ENCODE measurements around the gene ARHGEF11. TPM values are rescaled to one million over a fixed set of nuclear protein-coding genes. Genes with fewer than 3 reads are reported as not detected.
"Not testable (repeated sequence)": the region's sequence is repeated elsewhere in the genome, so short reads cannot be mapped to it uniquely, and the experiment has no call there.

ARHGEF11 gene
- total RNA-seq, 2 donors from 2014 or later: 1.0 to 2.5 TPM

DNA sequence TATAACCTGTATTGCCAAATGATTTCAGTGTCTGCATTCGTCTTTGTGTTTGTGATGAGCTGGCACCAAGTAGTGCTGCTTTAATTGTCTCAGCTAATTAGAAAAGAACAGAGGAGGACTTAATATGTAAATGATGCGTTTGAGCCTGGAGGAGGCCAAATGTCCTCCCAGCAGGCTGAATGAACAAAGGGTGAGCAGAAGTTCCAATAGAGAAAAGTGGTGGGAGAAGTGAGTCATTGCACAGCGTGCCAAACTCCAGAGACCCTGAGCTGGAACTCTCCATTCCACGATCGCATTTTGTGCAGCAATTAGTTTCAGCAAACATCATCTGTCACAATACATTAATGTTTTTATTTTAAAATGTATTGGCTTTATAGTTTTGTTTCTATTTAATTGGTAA, 36.2 kb upstream of the ARHGEF11 start:
- DNase-seq (ENCODE audit: low spot score): no peak
- Mint-ChIP-seq H3K27me3 (peaks cover 19 to 23% of the 10 kb centered on the region in 2 donors), H3K36me3 (no peaks in the 10 kb centered on the region), H3K4me1 (ENCODE audit: low read depth in 2 of 2) (no peaks in the 10 kb centered on the region), H3K4me3 (no peak overlapping the region), H3K9me3 (no peaks in the 10 kb centered on the region), H3K27ac (no peak overlapping the region)
- ATAC-seq: no peak

DNA sequence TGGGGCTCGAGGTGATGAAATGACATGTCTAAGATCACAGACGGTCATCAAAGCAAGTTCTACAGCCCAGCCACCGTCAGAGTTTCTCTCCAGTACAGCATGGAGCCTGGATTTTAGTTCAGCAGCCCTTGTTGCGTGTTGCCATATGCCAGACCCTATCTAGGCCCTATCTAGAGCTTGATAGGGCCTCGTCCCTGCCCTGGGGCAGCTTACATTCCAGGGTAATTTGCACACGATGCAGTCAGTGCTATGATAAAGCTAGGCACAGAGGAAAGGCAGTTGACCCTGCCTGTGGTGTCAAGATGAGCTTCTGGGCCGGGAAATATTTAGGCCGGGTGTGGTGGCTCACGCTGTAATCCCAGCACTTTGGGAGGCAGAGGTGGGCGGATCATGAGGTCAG, 35.2 kb upstream of the ARHGEF11 start:
- Mint-ChIP-seq H3K9me3 (no peaks in the 10 kb centered on the region), H3K4me1 (ENCODE audit: low read depth in 2 of 2) (no peaks in the 10 kb centered on the region), H3K27me3 (peaks cover 19 to 24% of the 10 kb centered on the region in 2 donors), H3K36me3 (no peaks in the 10 kb centered on the region), H3K27ac (no peak overlapping the region), H3K4me3 (no peak overlapping the region)
- DNase-seq (ENCODE audit: low spot score): no peak
- no peak for ATAC-seq

DNA sequence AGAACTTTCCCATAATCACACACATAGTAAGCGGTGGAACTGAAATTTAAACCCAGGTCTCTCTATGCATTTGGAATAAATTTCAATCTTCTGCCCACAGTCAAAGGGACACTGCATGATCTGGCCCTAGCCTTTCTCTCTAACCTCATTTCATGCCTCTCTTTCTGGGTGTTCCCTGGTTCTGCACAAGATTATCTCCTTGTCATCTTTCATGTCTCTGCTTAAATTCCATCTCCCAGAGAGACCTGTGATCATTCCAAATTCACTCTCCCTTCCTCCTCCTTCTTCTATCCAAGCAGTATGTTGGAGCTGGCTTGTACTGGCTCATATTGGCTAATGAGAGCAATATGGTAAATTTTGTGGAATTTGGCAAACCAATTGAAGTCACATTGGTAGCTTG, 31.9 kb upstream of the ARHGEF11 start:
- peaks cover 0 to 3% of the 10 kb centered on the region in 2 donors for H3K4me1 Mint-ChIP-seq (ENCODE audit: low read depth in 2 of 2)
- H3K4me3 Mint-ChIP-seq: no peak overlapping the region

DNA sequence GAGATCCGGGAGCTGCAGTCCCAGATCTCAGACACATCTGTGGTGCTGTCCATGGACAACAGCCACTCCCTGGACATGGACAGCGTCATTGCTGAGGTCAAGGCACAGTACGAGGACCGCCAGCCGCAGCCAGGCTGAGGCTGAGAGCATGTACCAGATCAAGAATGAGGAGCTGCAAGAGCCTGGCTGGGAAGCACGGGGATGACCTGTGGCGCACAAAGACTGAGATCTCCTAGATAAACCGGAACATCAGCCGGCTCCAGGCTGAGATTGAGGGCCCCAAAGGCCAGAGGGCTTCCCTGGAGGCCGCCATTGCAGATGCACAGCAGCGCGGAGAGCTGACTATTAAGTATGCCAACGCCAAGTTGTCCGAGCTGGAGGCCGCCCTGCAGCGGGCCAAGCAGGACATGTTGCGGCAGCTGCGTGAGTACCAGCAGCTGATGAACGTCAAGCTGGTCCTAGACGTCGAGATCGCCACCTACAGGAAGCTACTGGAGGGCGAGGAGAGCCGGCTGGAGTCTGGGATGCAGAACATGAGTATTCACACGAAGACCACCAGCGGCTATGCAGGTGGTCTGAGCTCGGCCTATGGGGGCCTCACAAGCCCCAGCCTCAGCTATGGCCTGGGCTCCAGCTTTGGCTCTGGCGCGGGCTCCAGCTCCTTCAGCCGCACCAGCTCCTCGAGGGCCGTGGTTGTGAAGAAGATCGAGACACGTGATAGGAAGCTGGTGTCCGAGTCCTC, 28.6 kb upstream of the ARHGEF11 start:
- no peak for DNase-seq (ENCODE audit: low spot score)
- no peak overlapping the region for H3K4me3 Mint-ChIP-seq
- H3K27me3 Mint-ChIP-seq: peaks cover 21 to 25% of the 10 kb centered on the region in 2 donors
- H3K36me3 Mint-ChIP-seq: no peaks in the 10 kb centered on the region
- no peak overlapping the region for H3K27ac Mint-ChIP-seq
- no peaks in the 10 kb centered on the region for H3K9me3 Mint-ChIP-seq
- no peak for ATAC-seq
- peaks cover 0 to 3% of the 10 kb centered on the region in 2 donors for H3K4me1 Mint-ChIP-seq (ENCODE audit: low read depth in 2 of 2)

More for the DNA sequence above, 31.9 kb upstream of the ARHGEF11 start:
- H3K27me3 Mint-ChIP-seq: peaks cover 24 to 28% of the 10 kb centered on the region in 2 donors
- H3K36me3 Mint-ChIP-seq: no peaks in the 10 kb centered on the region
- DNase-seq (ENCODE audit: low spot score) (no peak), ATAC-seq (no peak)
- no peaks in the 10 kb centered on the region for H3K9me3 Mint-ChIP-seq
- H3K27ac Mint-ChIP-seq: no peak overlapping the region

DNA sequence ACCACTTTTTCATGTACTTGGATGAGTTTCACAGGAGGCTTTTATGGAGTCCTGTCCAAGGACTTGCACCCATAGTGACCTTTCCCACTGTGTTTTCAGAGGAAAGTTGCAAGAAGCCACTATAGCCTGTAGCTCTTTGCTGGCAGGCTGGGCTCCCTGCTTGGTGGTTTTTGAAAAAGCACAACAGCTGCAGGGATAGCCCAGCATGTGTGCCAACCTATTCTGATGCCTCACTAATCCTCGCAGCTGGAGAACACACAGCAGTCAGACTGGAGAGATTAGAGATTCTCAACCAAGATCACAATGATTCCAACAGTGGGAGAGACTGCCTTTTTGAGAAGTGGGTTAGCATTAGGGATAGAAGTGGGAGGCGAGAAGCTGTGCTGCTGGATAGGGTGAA, 24.1 kb upstream of the ARHGEF11 start:
- DNase-seq (ENCODE audit: low spot score) (no peak), ATAC-seq (no peak)
- H3K4me3 Mint-ChIP-seq: no peak overlapping the region
- H3K27me3 Mint-ChIP-seq: peaks cover 18 to 42% of the 10 kb centered on the region in 2 donors
- no peaks in the 10 kb centered on the region for H3K36me3 Mint-ChIP-seq
- no peak overlapping the region for H3K27ac Mint-ChIP-seq
- H3K4me1 Mint-ChIP-seq (ENCODE audit: low read depth in 2 of 2): peaks cover 3 to 8% of the 10 kb centered on the region in 2 donors
- no peaks in the 10 kb centered on the region for H3K9me3 Mint-ChIP-seq

DNA sequence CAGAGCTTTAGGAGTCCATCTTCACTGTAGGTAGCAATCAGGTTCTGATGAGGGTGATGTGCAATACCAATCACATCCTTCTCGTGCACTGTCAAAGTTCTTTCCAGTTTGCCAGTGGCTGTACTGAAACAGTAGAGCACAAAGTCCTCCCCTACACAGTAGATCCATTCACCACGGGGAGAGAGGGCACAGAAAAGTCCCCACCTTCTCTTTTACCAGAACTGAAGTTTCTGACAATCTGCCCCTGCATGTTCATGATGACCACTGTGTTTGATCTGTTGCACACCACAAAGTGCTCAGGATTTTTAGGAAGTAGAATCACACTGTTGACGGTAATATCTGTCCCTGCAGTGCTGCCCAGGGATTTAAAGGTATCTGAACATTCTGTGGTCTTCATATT, 13.7 kb upstream of the ARHGEF11 start:
- DNase-seq (ENCODE audit: low spot score); H3K4me3 Mint-ChIP-seq; H3K4me1 Mint-ChIP-seq (ENCODE audit: low read depth in 2 of 2); ATAC-seq; H3K27ac Mint-ChIP-seq; H3K9me3 Mint-ChIP-seq; H3K36me3 Mint-ChIP-seq: not testable (repeated sequence)
- peaks cover 35 to 66% of the 10 kb centered on the region in 2 donors for H3K27me3 Mint-ChIP-seq

DNA sequence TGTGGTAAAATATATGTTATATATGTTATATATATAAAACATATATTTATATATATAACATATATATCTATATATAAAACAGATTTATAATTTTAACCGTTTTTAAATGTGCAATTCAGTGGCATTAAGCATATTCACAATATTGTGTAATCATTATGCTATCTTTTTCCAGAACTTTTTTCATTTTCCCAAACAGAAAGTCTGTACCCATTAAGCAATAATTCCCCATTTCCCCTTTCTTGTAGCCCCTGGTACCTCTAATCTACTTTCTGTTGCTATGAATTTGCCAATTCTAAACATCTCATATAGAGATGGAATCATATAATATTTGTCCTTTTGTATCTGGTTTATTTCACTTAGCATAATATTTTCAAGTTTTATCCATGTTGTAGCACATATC, 10.7 kb upstream of the ARHGEF11 start:
- no peaks in the 10 kb centered on the region for H3K4me1 Mint-ChIP-seq (ENCODE audit: low read depth in 2 of 2)
- peaks cover 36 to 58% of the 10 kb centered on the region in 2 donors for H3K27me3 Mint-ChIP-seq
- peaks cover 3% of the 10 kb centered on the region for H3K9me3 Mint-ChIP-seq
- peaks cover 5% of the 10 kb centered on the region for H3K36me3 Mint-ChIP-seq
- no peak overlapping the region for H3K27ac Mint-ChIP-seq
- DNase-seq (ENCODE audit: low spot score) (no peak), ATAC-seq (no peak)
- no peak overlapping the region for H3K4me3 Mint-ChIP-seq

DNA sequence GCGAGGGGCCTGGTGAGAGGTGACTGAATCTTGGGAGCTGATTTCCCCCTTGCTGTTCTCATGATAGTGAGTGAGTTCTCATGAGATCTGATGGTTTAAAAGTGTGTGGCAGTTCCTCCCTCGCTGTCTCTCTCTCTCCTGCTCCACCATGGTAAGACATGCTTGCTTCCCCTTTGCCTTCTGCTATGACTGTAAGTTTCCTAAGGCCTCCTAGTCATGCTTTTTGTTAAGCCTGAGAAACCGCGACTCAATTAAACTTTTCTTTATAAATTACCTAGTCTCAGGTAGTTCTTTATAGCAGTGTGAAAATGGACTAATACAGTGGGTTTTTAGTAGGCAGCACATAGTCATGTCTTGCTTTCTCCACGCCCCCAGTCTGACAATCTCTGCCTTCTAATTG, 10.2 kb upstream of the ARHGEF11 start:
- H3K4me1 Mint-ChIP-seq (ENCODE audit: low read depth in 2 of 2); H3K9me3 Mint-ChIP-seq; H3K36me3 Mint-ChIP-seq; H3K27ac Mint-ChIP-seq; H3K4me3 Mint-ChIP-seq; ATAC-seq; DNase-seq (ENCODE audit: low spot score): not testable (repeated sequence)
- H3K27me3 Mint-ChIP-seq: peaks cover 36 to 58% of the 10 kb centered on the region in 2 donors

DNA sequence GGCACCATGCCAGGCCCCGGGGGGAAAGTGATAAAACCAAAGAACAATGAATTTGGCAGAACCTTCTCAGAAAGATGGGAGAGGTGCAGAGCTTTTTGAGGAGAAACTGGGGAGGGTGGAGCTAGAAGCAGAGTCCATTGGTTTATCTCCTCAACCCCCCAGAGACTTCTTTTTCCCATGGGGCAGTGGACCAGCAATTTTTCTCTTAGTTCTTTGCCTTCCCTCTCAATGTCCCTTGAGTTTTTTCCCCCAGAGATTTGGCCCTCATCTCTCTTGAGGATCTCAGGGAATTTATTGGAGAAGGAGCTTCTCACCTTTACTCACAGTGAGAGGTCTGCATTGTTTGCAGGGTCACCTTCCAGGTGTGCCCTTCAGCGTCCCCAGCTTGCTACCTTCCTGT, 5.3 kb upstream of the ARHGEF11 start:
- H3K36me3 Mint-ChIP-seq: peaks cover 6% of the 10 kb centered on the region
- no peak for DNase-seq (ENCODE audit: low spot score)
- H3K27ac Mint-ChIP-seq: no peak overlapping the region
- peaks cover 3% of the 10 kb centered on the region for H3K9me3 Mint-ChIP-seq
- no peak overlapping the region for H3K4me3 Mint-ChIP-seq
- peaks cover 7 to 10% of the 10 kb centered on the region in 2 donors for H3K4me1 Mint-ChIP-seq (ENCODE audit: low read depth in 2 of 2)
- H3K27me3 Mint-ChIP-seq: peaks cover 42 to 68% of the 10 kb centered on the region in 2 donors
- ATAC-seq: no peak

DNA sequence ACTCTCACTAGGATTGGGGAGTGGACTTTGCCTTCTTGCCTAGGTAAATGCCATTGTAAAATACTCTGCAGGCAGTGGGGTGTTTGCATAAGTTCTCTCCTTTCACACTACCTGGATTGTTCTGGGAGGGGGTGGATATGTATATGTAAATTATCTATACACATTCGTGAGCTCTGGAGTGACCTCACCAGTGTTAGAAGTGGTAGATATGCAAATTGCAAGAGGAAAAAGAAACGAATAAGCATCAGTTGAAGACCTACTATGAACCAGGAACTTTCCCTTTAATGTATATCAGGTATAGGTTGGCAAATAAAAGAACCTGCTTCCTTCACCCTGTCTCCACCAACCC, 1.5 kb upstream of the ARHGEF11 start:
- Mint-ChIP-seq H3K4me3 (peak overlapping the region; percentile 36), H3K27me3 (peaks cover 52 to 85% of the 10 kb centered on the region in 2 donors), H3K36me3 (peaks cover 6% of the 10 kb centered on the region), H3K9me3 (peaks cover under 1% of the 10 kb centered on the region), H3K27ac (no peak overlapping the region), H3K4me1 (ENCODE audit: low read depth in 2 of 2) (peaks cover 13 to 17% of the 10 kb centered on the region in 2 donors)
- ATAC-seq (no peak), DNase-seq (ENCODE audit: low spot score) (no peak)

DNA sequence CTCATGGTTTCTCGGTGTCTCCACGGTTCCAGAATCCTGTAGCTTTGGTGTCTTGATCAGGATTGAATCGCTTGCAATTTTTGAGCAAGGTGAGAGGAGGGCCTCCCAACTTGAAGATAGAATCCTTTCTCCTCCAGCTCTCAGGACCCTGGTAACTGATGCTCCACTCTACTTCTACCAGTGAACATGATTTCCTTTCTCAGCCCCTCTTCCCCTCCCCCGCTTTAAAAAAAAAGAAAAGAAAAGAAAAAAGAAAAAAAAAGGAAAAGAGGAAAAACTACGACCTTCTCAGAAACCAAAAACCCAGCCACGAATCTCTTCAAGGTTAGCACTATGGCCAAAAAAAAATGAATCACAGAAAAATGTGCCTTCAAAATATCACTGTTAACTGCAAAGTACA, 1.2 kb downstream of the ARHGEF11 start:
- no peak for DNase-seq (ENCODE audit: low spot score)
- H3K9me3 Mint-ChIP-seq: no peaks in the 10 kb centered on the region
- peaks cover 54 to 79% of the 10 kb centered on the region in 2 donors for H3K27me3 Mint-ChIP-seq
- peaks cover 13 to 17% of the 10 kb centered on the region in 2 donors for H3K4me1 Mint-ChIP-seq (ENCODE audit: low read depth in 2 of 2)
- peak overlapping the region; percentile 2 for H3K4me3 Mint-ChIP-seq
- ATAC-seq: no peak
- H3K27ac Mint-ChIP-seq: no peak overlapping the region
- H3K36me3 Mint-ChIP-seq: peaks cover 6% of the 10 kb centered on the region

DNA sequence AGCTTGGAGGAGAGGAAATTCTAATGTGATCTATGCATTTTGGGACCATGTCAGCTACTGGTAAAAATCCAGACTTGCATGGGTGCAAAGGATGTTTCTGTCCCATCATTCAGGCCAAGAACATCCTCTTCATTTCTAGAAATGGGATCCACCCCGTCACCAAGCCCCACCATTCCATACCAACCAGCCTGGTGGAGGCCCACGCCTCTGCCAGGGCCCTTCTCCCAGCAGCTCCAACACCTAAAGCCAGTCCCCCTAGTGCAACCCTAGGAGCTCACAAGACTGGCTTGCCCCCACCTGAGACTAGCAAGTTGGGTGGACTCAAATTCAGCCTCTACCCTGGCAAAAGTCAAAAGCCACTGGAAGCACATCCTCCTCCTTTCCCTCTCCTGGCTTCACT, 1.9 kb downstream of the ARHGEF11 start:
- ATAC-seq (no peak), DNase-seq (ENCODE audit: low spot score) (no peak)
- Mint-ChIP-seq H3K27me3 (peaks cover 56 to 82% of the 10 kb centered on the region in 2 donors), H3K36me3 (peaks cover 6% of the 10 kb centered on the region), H3K9me3 (no peaks in the 10 kb centered on the region), H3K27ac (no peak overlapping the region), H3K4me1 (ENCODE audit: low read depth in 2 of 2) (peaks cover 13 to 17% of the 10 kb centered on the region in 2 donors), H3K4me3 (no peak overlapping the region)

DNA sequence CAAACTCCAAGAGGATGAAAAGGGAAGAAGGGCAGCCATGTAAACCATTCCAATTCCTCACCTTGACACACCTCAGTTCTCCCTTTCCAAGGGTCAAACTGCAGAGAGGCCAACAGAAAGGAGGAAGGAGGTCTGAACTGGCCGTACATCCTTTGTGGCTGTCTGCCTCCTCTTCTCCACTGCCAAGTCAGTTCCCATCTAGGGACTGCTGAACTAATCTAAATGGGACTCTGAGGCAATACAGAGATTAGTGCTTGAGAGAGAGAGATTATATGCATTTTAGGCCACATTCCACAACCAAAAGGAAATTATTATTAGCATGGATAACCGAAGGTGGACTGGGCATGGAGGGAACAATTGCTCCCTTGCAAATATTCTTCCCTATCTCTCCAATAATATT, 2.7 kb downstream of the ARHGEF11 start:
- Mint-ChIP-seq H3K4me3 (no peak overlapping the region), H3K27ac (no peak overlapping the region), H3K27me3 (peaks cover 52 to 75% of the 10 kb centered on the region in 2 donors), H3K9me3 (no peaks in the 10 kb centered on the region), H3K4me1 (ENCODE audit: low read depth in 2 of 2) (peaks cover 13 to 17% of the 10 kb centered on the region in 2 donors), H3K36me3 (peaks cover 6% of the 10 kb centered on the region)
- DNase-seq (ENCODE audit: low spot score) (no peak), ATAC-seq (no peak)

DNA sequence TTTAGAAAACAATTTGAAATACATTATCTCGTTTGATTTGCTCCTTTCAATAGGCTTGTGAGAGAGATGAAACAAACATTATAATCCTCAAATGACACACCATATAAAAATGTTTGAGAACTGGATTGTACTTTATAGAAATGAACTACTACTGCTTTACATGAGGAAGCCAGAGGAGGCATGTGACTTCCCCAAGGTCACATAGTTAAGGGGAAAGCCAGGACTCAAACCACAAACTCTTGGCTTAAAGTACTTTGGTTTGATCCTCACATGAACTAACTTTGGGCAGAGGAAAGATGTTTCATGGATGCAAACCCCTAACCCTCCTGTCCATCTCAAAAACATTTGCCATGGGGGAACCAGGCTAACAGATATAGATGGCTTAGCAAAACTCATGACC, 4.7 kb downstream of the ARHGEF11 start:
- Mint-ChIP-seq H3K27ac (no peak overlapping the region), H3K4me1 (ENCODE audit: low read depth in 2 of 2) (peaks cover 6 to 7% of the 10 kb centered on the region in 2 donors), H3K9me3 (no peaks in the 10 kb centered on the region), H3K36me3 (no peaks in the 10 kb centered on the region), H3K4me3 (no peak overlapping the region), H3K27me3 (peaks cover 47 to 68% of the 10 kb centered on the region in 2 donors)
- DNase-seq (ENCODE audit: low spot score) (no peak), ATAC-seq (no peak)

DNA sequence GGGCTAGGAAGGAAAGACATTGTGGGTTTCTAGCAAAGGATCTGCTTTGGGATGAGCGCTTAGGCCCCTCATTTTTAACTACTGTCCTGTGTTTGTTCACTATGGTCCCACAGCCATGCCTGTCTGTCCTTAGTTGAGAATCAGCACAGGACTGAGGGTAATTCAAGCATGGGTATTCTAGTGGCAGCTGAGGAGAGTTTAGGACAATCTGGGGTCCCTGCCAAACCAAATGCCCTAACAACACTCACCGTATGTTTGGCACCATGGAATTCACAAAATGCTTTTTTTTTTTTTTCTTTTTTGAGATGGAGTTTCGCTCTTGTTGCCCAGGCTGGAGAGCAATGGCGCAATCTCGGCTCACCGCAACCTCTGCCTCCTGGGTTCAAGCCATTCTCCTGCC, 10.4 kb downstream of the ARHGEF11 start:
- H3K36me3 Mint-ChIP-seq: no peaks in the 10 kb centered on the region
- no peaks in the 10 kb centered on the region for H3K9me3 Mint-ChIP-seq
- DNase-seq (ENCODE audit: low spot score) (no peak), ATAC-seq (no peak)
- H3K27me3 Mint-ChIP-seq: peaks cover 35 to 55% of the 10 kb centered on the region in 2 donors
- H3K27ac Mint-ChIP-seq: no peak overlapping the region
- H3K4me3 Mint-ChIP-seq: no peak overlapping the region
- H3K4me1 Mint-ChIP-seq (ENCODE audit: low read depth in 2 of 2): no peaks in the 10 kb centered on the region

All from natural killer cell treated with Interleukin-12 subunit alpha and Interleukin-12 subunit beta and Interleukin-15 and Interleukin-18, amount 100 ng/mL, for 72 hours (primary cell).